22Rv1 (cell line): ENCODE results near the gene ZFAND5.

Experiments used
- H3K27ac ChIP-seq: fragments of 450-650 bp; 2 replicates; pipeline ENCODE4 v1.5.1; 2017
- ZFX ChIP-seq: fragments of 450-650 bp; IDR thresholded peaks from 2 replicates; pipeline ENCODE4 v1.6.1; 2017; ENCODE audit warnings: antibody characterized with exemption, borderline replicate concordance
- TF ChIP-seq, protein P1 (sequence below): fragments of 450-650 bp; IDR thresholded peaks from 2 replicates; pipeline ENCODE4 v1.5.1; 2017; ENCODE audit warnings: mild to moderate bottlenecking

The ZFAND5 gene

DNA sequence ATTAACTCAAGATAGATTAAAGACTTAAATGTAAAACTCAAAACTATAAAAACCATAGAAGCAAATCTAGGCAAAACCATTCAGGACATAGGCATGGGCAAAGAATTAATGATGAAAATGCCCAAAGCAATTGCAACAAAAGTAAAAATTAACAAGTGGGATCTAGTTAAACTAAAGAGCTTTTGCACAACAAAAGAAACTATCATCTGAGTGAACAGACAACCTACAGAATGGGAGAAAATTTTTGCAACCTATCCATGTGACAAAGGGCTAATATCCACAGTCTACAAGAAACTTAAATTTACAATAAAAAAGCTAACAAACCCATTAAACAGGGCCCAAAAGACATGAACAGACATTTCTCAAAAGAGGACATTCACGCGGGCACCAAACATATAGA, 34.4 kb upstream of the ZFAND5 start:
- H3K27ac ChIP-seq = no peak overlapping the region
- TF ChIP-seq, protein P1, sequence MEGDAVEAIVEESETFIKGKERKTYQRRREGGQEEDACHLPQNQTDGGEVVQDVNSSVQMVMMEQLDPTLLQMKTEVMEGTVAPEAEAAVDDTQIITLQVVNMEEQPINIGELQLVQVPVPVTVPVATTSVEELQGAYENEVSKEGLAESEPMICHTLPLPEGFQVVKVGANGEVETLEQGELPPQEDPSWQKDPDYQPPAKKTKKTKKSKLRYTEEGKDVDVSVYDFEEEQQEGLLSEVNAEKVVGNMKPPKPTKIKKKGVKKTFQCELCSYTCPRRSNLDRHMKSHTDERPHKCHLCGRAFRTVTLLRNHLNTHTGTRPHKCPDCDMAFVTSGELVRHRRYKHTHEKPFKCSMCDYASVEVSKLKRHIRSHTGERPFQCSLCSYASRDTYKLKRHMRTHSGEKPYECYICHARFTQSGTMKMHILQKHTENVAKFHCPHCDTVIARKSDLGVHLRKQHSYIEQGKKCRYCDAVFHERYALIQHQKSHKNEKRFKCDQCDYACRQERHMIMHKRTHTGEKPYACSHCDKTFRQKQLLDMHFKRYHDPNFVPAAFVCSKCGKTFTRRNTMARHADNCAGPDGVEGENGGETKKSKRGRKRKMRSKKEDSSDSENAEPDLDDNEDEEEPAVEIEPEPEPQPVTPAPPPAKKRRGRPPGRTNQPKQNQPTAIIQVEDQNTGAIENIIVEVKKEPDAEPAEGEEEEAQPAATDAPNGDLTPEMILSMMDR = no peak
- no peak for TF ChIP-seq ZFX

DNA sequence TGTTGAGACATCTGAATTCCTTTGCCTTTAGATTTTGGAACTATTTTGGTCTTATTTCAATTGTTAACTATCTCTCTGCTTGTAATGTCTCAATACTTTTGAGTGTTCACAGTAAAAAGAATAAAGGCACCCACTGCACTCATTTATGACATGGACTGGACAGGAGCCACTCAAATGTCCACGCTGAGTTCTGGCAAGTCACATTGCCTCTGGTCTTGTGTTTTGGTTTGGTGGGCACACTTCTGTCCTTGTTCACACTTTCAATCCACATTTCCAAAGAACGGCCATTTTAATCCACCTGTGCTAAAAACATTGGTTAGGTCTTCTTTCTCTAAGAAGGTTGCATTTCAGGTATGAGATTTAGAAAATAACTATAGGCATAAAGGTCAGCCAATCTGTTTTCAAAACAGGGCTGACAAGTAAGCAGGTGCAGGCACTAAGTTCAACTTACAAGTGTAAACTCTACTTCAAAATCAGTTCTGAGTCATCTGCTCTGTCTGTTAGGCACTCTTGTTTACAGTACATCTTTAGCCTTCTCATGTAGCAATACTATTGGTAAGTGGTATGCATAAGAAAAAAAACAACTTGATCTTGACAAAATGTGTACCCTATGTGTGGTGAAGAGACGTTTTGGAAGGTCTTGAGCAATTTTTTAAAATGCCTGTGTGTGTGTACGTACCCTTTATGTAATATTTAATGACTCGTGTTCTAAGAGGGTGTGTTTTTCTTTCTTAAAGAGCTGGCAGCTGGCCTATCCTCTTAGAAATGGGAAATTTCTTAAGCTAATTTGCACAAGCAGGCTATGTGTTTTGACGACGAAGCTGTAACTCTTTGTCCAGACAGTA, 31.5 kb upstream of the ZFAND5 start:
- H3K27ac ChIP-seq = peak overlapping the region; percentile 60

DNA sequence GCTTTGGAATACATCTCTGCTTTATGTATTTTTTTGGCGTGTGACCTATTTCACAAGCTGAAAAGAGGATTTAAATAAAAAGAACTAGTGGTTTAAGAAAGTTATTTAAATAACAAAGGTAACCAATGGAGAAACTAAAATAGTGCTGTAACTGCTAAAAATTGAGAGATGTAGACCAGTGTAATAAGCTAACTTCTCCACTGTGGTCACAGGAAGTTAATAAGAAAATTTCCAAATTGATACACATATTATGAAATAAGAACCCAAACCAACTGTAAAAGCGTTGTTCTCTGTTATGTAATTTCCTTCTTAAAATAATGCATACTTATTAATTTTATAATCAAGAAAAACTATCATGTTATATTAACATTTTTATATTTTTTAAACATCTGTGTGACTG, 29.1 kb upstream of the ZFAND5 start:
- TF ChIP-seq, protein P1 = no peak
- TF ChIP-seq ZFX = no peak

More for the DNA sequence above, 31.5 kb upstream of the ZFAND5 start:
- no peak for TF ChIP-seq ZFX

DNA sequence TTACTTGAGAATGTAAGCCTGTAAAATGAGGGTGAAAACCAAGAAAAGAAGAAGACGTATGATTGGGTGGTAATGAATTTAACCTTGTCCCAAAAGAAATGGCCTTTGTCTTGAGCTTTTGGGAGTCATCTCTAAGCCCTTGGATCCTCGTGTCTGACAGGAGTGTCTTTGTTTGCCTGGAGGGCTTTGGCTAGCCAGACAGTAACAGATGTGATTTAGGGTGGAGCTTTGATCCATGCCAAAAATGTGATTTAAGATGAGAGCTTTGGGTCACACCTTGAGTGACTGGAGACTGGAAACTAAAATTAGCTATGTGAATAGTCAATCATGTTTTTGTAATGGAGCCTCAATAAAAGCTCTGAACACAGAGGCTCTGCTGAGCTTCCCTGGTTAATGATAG, 25.9 kb upstream of the ZFAND5 start:
- no peak overlapping the region for H3K27ac ChIP-seq
- TF ChIP-seq, protein P1 = no peak
- no peak for TF ChIP-seq ZFX

More for the DNA sequence above, 29.1 kb upstream of the ZFAND5 start:
- no peak overlapping the region for H3K27ac ChIP-seq

DNA sequence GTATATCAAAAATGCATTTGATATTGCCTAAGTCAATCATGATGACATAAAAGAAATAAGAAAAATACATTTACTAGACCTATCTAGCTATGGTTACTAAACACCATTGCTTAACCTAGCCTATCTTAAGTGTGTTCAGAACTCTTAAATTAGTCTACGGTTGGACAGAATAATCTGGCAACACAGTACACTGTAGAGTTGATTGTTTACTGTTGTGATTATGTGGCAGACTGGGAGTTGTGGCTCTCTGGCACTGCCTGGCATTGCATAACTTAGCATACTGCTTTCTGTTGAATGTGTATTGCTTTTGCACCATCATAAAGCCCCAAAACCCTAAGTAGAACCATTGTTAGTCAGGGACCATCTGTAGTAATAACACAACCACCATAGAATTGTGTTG, 21.2 kb upstream of the ZFAND5 start:
- H3K27ac ChIP-seq = no peak overlapping the region
- no peak for TF ChIP-seq ZFX
- TF ChIP-seq, protein P1 = no peak

DNA sequence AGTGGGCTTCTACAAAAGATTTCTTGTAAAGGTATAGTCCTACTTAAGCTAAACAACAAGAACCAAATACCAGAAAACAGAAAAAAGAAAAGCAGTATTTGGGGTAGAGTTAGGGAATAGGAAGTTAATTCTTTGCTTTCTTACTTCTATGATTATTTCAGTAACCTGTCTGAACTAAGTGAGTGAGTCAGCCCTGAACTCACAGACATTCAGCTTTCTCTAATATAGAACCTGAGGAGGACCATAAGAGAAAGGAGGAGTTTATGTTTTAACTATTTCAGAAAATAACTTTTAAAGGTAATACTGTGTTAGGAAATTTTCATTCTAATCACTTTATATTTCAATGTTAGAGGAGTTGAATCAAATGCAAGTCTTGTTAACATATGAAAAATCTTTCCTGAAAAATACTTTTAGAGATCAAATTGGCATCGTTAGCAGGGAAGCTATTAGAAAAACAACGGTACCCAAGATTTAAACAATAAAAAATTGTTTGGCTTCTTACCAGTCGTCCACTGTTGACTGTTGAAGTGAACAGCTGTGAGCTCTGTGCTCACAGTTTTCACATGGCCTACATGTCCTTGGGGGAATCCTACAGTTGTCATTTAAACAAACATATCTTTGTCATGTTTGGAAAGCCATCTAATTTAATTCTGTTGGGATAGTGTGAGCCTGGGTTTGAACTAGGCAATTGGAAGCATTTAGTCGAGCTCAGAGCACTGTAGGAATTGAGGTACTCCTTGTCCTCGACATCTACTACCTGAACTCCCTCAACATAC, 19.9 kb upstream of the ZFAND5 start:
- TF ChIP-seq, protein P1 = no peak
- TF ChIP-seq ZFX = no peak

DNA sequence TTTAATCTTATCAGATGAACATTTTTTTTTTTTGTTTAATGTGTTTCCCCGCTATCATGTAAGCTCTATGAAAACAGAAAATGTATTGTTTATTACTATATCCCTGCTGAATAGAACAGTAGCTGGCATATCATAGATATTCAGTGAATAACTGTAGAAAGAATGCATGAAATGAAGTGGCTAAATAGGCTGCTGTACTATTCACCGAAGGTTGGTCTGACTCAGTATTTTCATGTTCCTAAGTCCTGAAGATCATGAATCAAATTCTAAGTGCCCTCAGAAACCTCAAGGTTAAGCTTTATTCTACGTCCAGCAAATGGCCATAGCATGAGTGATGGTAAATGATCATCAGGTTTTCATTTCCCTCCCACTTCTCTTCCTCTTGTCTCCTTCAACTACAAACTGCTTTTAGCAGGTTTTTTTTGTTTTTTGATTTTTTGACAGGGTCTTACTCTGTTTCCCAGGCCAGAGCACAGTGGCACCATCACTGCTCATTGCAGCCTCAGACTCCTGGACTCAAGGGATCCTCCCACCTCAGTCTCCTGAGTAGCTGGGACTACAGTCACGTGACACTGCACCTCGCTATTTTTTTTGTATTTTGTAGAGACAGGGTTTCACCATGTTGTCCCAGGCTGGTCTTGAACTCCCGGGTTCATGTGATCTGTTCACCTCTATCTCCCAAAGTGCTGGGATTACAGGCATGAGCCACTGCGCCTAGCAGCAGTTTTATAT, 19.1 kb upstream of the ZFAND5 start:
- TF ChIP-seq ZFX = no peak
- TF ChIP-seq, protein P1 = no peak
- H3K27ac ChIP-seq = no peak overlapping the region

More for the DNA sequence above, 19.9 kb upstream of the ZFAND5 start:
- H3K27ac ChIP-seq = no peak overlapping the region
